ENCODE data around the gene EHMT1.

EHMT1 gene

GRCh38 chr9:137813167-137813566 is 194.4 kb downstream of the EHMT1 start:
- no peak for TF ChIP-seq CTCF (IDR thresholded peaks at IDR 0.05; ENCODE audit: low read depth, low read length, missing control alignments)
- no peak for DNase-seq (ENCODE audit: low read depth)
- H3K4me3 ChIP-seq (ENCODE audit: low read depth, low read length), result no peak overlapping the region
- in situ Hi-C loops (cut with HindIII; ENCODE audit: low sequenced_read_pairs), result no loop called here

GRCh38 chr9:137813651-137814415 is 195.0 kb downstream of the EHMT1 start:
- DNase-seq (ENCODE audit: low read depth), result no peak
- TF ChIP-seq CTCF (IDR thresholded peaks at IDR 0.05; ENCODE audit: low read depth, low read length, missing control alignments), result no peak
- no peak overlapping the region for H3K4me3 ChIP-seq (ENCODE audit: low read depth, low read length)
- in situ Hi-C loops (cut with HindIII; ENCODE audit: low sequenced_read_pairs), result no loop called here

- no peak for TF ChIP-seq CTCF (IDR thresholded peaks at IDR 0.05; ENCODE audit: low read depth, low read length, missing control alignments)
- in situ Hi-C loops (cut with HindIII; ENCODE audit: low sequenced_read_pairs), result no loop called here
- no peak overlapping the region for H3K4me3 ChIP-seq (ENCODE audit: low read depth, low read length)
- DNase-seq (ENCODE audit: low read depth), result no peak
Observed at GRCh38 chr9:137814436-137814835, 195.6 kb downstream of the EHMT1 start.

- H3K4me3 ChIP-seq (ENCODE audit: low read depth, low read length), result no peak overlapping the region
- no peak for TF ChIP-seq CTCF (IDR thresholded peaks at IDR 0.05; ENCODE audit: low read depth, low read length, missing control alignments)
- no peak for DNase-seq (ENCODE audit: low read depth)
- in situ Hi-C loops (cut with HindIII; ENCODE audit: low sequenced_read_pairs), result no loop called here
Observed at GRCh38 chr9:137814841-137815240, 196.0 kb downstream of the EHMT1 start.

- no peak for TF ChIP-seq CTCF (IDR thresholded peaks at IDR 0.05; ENCODE audit: low read depth, low read length, missing control alignments)
- in situ Hi-C loops (cut with HindIII; ENCODE audit: low sequenced_read_pairs), result no loop called here
- H3K4me3 ChIP-seq (ENCODE audit: low read depth, low read length), result no peak overlapping the region
- no peak for DNase-seq (ENCODE audit: low read depth)
Observed at GRCh38 chr9:137815256-137816255, 196.8 kb downstream of the EHMT1 start.

GRCh38 chr9:137816531-137817235 is 197.9 kb downstream of the EHMT1 start:
- H3K4me3 ChIP-seq (ENCODE audit: low read depth, low read length), result no peak overlapping the region
- in situ Hi-C loops (cut with HindIII; ENCODE audit: low sequenced_read_pairs), result no loop called here
- no peak for DNase-seq (ENCODE audit: low read depth)
- TF ChIP-seq CTCF (IDR thresholded peaks at IDR 0.05; ENCODE audit: low read depth, low read length, missing control alignments), result no peak

All from astrocyte of the cerebellum (primary cell).